ENCODE measurements around the gene PRDM7.
"Not testable (repeated sequence)": the region's sequence is repeated elsewhere in the genome, so short reads cannot be mapped to it uniquely, and the experiment has no call there.

Gene PRDM7

GRCh38 chr16:90072442-90073105, 4.6 kb downstream of the PRDM7 start:
- no peak for DNase-seq (ENCODE audit: low read depth)

GRCh38 chr16:90070440-90070839, 6.7 kb downstream of the PRDM7 start:
- DNase-seq (ENCODE audit: low read depth), result no peak

- DNase-seq (ENCODE audit: low read depth), result no peak
Measured at GRCh38 chr16:90061437-90061836, 15.7 kb downstream of the PRDM7 start.

GRCh38 chr16:90057738-90058173, 19.4 kb downstream of the PRDM7 start:
- no peak for DNase-seq (ENCODE audit: low read depth)

GRCh38 chr16:90056521-90056920, 20.6 kb downstream of the PRDM7 start:
- DNase-seq (ENCODE audit: low read depth), result not testable (repeated sequence)

GRCh38 chr16:90055371-90055770, 21.8 kb downstream of the PRDM7 start:
- DNase-seq (ENCODE audit: low read depth), result no peak

GRCh38 chr16:90054554-90054953, 22.6 kb downstream of the PRDM7 start:
- DNase-seq (ENCODE audit: low read depth), result no peak

GRCh38 chr16:90053902-90054500, 23.1 kb downstream of the PRDM7 start:
- no peak for DNase-seq (ENCODE audit: low read depth)

- no peak for DNase-seq (ENCODE audit: low read depth)
Measured at GRCh38 chr16:90050969-90051368, 26.2 kb downstream of the PRDM7 start.

- no peak for DNase-seq (ENCODE audit: low read depth)
Measured at GRCh38 chr16:90048737-90049330, 28.3 kb downstream of the PRDM7 start.

- no peak for DNase-seq (ENCODE audit: low read depth)
Measured at GRCh38 chr16:90048347-90048722, 28.8 kb downstream of the PRDM7 start.

- no peak for DNase-seq (ENCODE audit: low read depth)
Measured at GRCh38 chr16:90047714-90048346, 29.3 kb downstream of the PRDM7 start.

- no peak for DNase-seq (ENCODE audit: low read depth)
Measured at GRCh38 chr16:90046971-90047713, 30.0 kb downstream of the PRDM7 start.

- DNase-seq (ENCODE audit: low read depth), result no peak
Measured at GRCh38 chr16:90046122-90046970, 30.8 kb downstream of the PRDM7 start.

GRCh38 chr16:90044111-90044551, 33.0 kb downstream of the PRDM7 start:
- no peak for DNase-seq (ENCODE audit: low read depth)

- no peak for DNase-seq (ENCODE audit: low read depth)
Measured at GRCh38 chr16:90043526-90043925, 33.6 kb downstream of the PRDM7 start.

- no peak for DNase-seq (ENCODE audit: low read depth)
Measured at GRCh38 chr16:90042946-90043514, 34.1 kb downstream of the PRDM7 start.

GRCh38 chr16:90041896-90042473, 35.1 kb downstream of the PRDM7 start:
- no peak for DNase-seq (ENCODE audit: low read depth)

GRCh38 chr16:90040152-90041023, 36.7 kb downstream of the PRDM7 start:
- DNase-seq (ENCODE audit: low read depth), result no peak

GRCh38 chr16:90037276-90037675, 39.9 kb downstream of the PRDM7 start:
- no peak for DNase-seq (ENCODE audit: low read depth)

Data from T follicular helper cell (primary cell).